ENCODE measurements around the gene ZNFX1.

Gene ZNFX1

GRCh38 chr20:49276161-49276960 lies 1.5 kb downstream of the ZNFX1 start:
- Histone ChIP-seq H3K27me3 (ENCODE audit: insufficient read depth, low read length, poor library complexity, severe bottlenecking) (peaks cover 6% of the 10 kb centered on the region), H3K4me3 (ENCODE audit: low read length, poor library complexity, severe bottlenecking) (peak overlapping the region; percentile 98), H3K9ac (ENCODE audit: low read depth, low read length, poor library complexity, severe bottlenecking) (peak overlapping the region; percentile 99), H3F3A (ENCODE audit: low read depth) (no peaks in the 10 kb centered on the region), H3K9me2 (replicated peaks; ENCODE audit: low read depth, low read length) (no peaks in the 10 kb centered on the region), H3K9me3 (ENCODE audit: insufficient read depth, low read depth, low read length) (peaks cover 4% of the 10 kb centered on the region; the same call in 1 of the 2 replicates), H3K36me3 (ENCODE audit: insufficient read depth, low read length) (peaks cover 27% of the 10 kb centered on the region), H3K4me2 (ENCODE audit: low read depth, low read length, poor library complexity, severe bottlenecking) (peak overlapping the region; percentile 91), H3K79me2 (ENCODE audit: insufficient read depth, low read length) (peaks cover 67% of the 10 kb centered on the region), H3K4me1 (ENCODE audit: insufficient read depth, low read length, poor library complexity, severe bottlenecking) (peaks cover 37% of the 10 kb centered on the region), H4K20me1 (ENCODE audit: insufficient read depth, low read length, poor library complexity, severe bottlenecking) (peaks cover 47% of the 10 kb centered on the region), H2AFZ (ENCODE audit: low read length) (no peak overlapping the region)
- TF ChIP-seq EZH2phosphoT487 (IDR thresholded peaks at IDR 0.05; ENCODE audit: borderline replicate concordance) (no peak), CTCF (conservative IDR thresholded peaks at IDR 0.05; ENCODE audit: low read length) (no peak)

GRCh38 chr20:49275636-49276035 lies 2.2 kb downstream of the ZNFX1 start:
- peaks cover under 1% of the 10 kb centered on the region; the same call in 1 of the 2 replicates for H3K9me3 ChIP-seq (ENCODE audit: insufficient read depth, low read depth, low read length)
- peaks cover 6% of the 10 kb centered on the region for H3K27me3 ChIP-seq (ENCODE audit: insufficient read depth, low read length, poor library complexity, severe bottlenecking)
- no peaks in the 10 kb centered on the region for H3F3A ChIP-seq (ENCODE audit: low read depth)
- H3K4me1 ChIP-seq (ENCODE audit: insufficient read depth, low read length, poor library complexity, severe bottlenecking) = peaks cover 33% of the 10 kb centered on the region
- TF ChIP-seq EZH2phosphoT487 (IDR thresholded peaks at IDR 0.05; ENCODE audit: borderline replicate concordance) (no peak), CTCF (conservative IDR thresholded peaks at IDR 0.05; ENCODE audit: low read length) (no peak)
- H3K4me2 ChIP-seq (ENCODE audit: low read depth, low read length, poor library complexity, severe bottlenecking) = peak overlapping the region; percentile 91
- H3K79me2 ChIP-seq (ENCODE audit: insufficient read depth, low read length) = peaks cover 66% of the 10 kb centered on the region
- peaks cover 27% of the 10 kb centered on the region for H3K36me3 ChIP-seq (ENCODE audit: insufficient read depth, low read length)
- H3K9me2 ChIP-seq (replicated peaks; ENCODE audit: low read depth, low read length) = no peaks in the 10 kb centered on the region
- peak overlapping the region; percentile 99 for H3K9ac ChIP-seq (ENCODE audit: low read depth, low read length, poor library complexity, severe bottlenecking)
- H4K20me1 ChIP-seq (ENCODE audit: insufficient read depth, low read length, poor library complexity, severe bottlenecking) = peaks cover 40% of the 10 kb centered on the region
- no peak overlapping the region for H2AFZ ChIP-seq (ENCODE audit: low read length)
- H3K4me3 ChIP-seq (ENCODE audit: low read length, poor library complexity, severe bottlenecking) = peak overlapping the region; percentile 98

GRCh38 chr20:49275216-49275615 lies 2.6 kb downstream of the ZNFX1 start:
- Histone ChIP-seq H3K4me3 (ENCODE audit: low read length, poor library complexity, severe bottlenecking) (peak overlapping the region; percentile 98), H3K36me3 (ENCODE audit: insufficient read depth, low read length) (peaks cover 26% of the 10 kb centered on the region), H4K20me1 (ENCODE audit: insufficient read depth, low read length, poor library complexity, severe bottlenecking) (peaks cover 35% of the 10 kb centered on the region), H3K4me2 (ENCODE audit: low read depth, low read length, poor library complexity, severe bottlenecking) (peak overlapping the region; percentile 91), H3K9me2 (replicated peaks; ENCODE audit: low read depth, low read length) (no peaks in the 10 kb centered on the region), H3F3A (ENCODE audit: low read depth) (no peaks in the 10 kb centered on the region), H3K9ac (ENCODE audit: low read depth, low read length, poor library complexity, severe bottlenecking) (peak overlapping the region; percentile 99), H3K79me2 (ENCODE audit: insufficient read depth, low read length) (peaks cover 66% of the 10 kb centered on the region), H3K4me1 (ENCODE audit: insufficient read depth, low read length, poor library complexity, severe bottlenecking) (peaks cover 29% of the 10 kb centered on the region), H2AFZ (ENCODE audit: low read length) (no peak overlapping the region), H3K9me3 (ENCODE audit: insufficient read depth, low read depth, low read length) (no peaks in the 10 kb centered on the region), H3K27me3 (ENCODE audit: insufficient read depth, low read length, poor library complexity, severe bottlenecking) (peaks cover 6% of the 10 kb centered on the region)
- no peak for TF ChIP-seq CTCF (conservative IDR thresholded peaks at IDR 0.05; ENCODE audit: low read length)
- TF ChIP-seq EZH2phosphoT487 (IDR thresholded peaks at IDR 0.05; ENCODE audit: borderline replicate concordance) = no peak

Measured in Loucy (cell line).